ENCODE results near the gene PARN. TPM values are rescaled to one million over a fixed set of nuclear protein-coding genes. Genes with fewer than 3 reads are reported as not detected.

PARN gene
- total RNA-seq, 1 donor from 2014 or later = 25.2 TPM

GRCh38 chr16:14497245-14498082, 132.6 kb downstream of the PARN start:
- no peaks in the 10 kb centered on the region for H3K9me3 Mint-ChIP-seq (ENCODE audit: unreplicated experiment)
- H3K27me3 Mint-ChIP-seq (ENCODE audit: unreplicated experiment) = peaks cover 11% of the 10 kb centered on the region
- no peak for TF ChIP-seq CTCF (IDR thresholded peaks at IDR 0.05; ENCODE audit: unreplicated experiment)
- peaks cover 63% of the 10 kb centered on the region for H3K4me1 Mint-ChIP-seq (ENCODE audit: unreplicated experiment)
- no peak for DNase-seq (ENCODE audit: low spot score)
- no peak overlapping the region for H3K4me3 Mint-ChIP-seq (ENCODE audit: unreplicated experiment)
- peaks cover 7% of the 10 kb centered on the region for H3K36me3 Mint-ChIP-seq (ENCODE audit: low read depth, unreplicated experiment)
- peak overlapping the region; percentile 20 for H3K27ac Mint-ChIP-seq (ENCODE audit: unreplicated experiment)

GRCh38 chr16:14496786-14497185, 133.3 kb downstream of the PARN start:
- peaks cover 7% of the 10 kb centered on the region for H3K36me3 Mint-ChIP-seq (ENCODE audit: low read depth, unreplicated experiment)
- no peaks in the 10 kb centered on the region for H3K9me3 Mint-ChIP-seq (ENCODE audit: unreplicated experiment)
- peak overlapping the region; percentile 20 for H3K27ac Mint-ChIP-seq (ENCODE audit: unreplicated experiment)
- no peak for DNase-seq (ENCODE audit: low spot score)
- peaks cover 11% of the 10 kb centered on the region for H3K27me3 Mint-ChIP-seq (ENCODE audit: unreplicated experiment)
- no peak overlapping the region for H3K4me3 Mint-ChIP-seq (ENCODE audit: unreplicated experiment)
- peaks cover 63% of the 10 kb centered on the region for H3K4me1 Mint-ChIP-seq (ENCODE audit: unreplicated experiment)
- no peak for TF ChIP-seq CTCF (IDR thresholded peaks at IDR 0.05; ENCODE audit: unreplicated experiment)

GRCh38 chr16:14496047-14496770, 133.9 kb downstream of the PARN start:
- peak overlapping the region; percentile 53 for H3K27ac Mint-ChIP-seq (ENCODE audit: unreplicated experiment)

GRCh38 chr16:14495213-14496046, 134.6 kb downstream of the PARN start:
- Mint-ChIP-seq H3K4me3 (ENCODE audit: unreplicated experiment) (peak overlapping the region; percentile 39), H3K36me3 (ENCODE audit: low read depth, unreplicated experiment) (peaks cover 7% of the 10 kb centered on the region), H3K27ac (ENCODE audit: unreplicated experiment) (peak overlapping the region; percentile 53), H3K4me1 (ENCODE audit: unreplicated experiment) (peaks cover 71% of the 10 kb centered on the region), H3K27me3 (ENCODE audit: unreplicated experiment) (peaks cover 11% of the 10 kb centered on the region), H3K9me3 (ENCODE audit: unreplicated experiment) (no peaks in the 10 kb centered on the region)
- no peak for DNase-seq (ENCODE audit: low spot score)
- no peak for TF ChIP-seq CTCF (IDR thresholded peaks at IDR 0.05; ENCODE audit: unreplicated experiment)

More at GRCh38 chr16:14496047-14496770, 133.9 kb downstream of the PARN start:
- H3K4me1 Mint-ChIP-seq (ENCODE audit: unreplicated experiment) = peaks cover 63% of the 10 kb centered on the region
- TF ChIP-seq CTCF (IDR thresholded peaks at IDR 0.05; ENCODE audit: unreplicated experiment) = no peak
- no peak for DNase-seq (ENCODE audit: low spot score)
- peaks cover 7% of the 10 kb centered on the region for H3K36me3 Mint-ChIP-seq (ENCODE audit: low read depth, unreplicated experiment)
- H3K27me3 Mint-ChIP-seq (ENCODE audit: unreplicated experiment) = peaks cover 11% of the 10 kb centered on the region
- no peak overlapping the region for H3K4me3 Mint-ChIP-seq (ENCODE audit: unreplicated experiment)
- no peaks in the 10 kb centered on the region for H3K9me3 Mint-ChIP-seq (ENCODE audit: unreplicated experiment)

Data from endothelial cell (in vitro differentiated cells).